ENCODE results near the gene NADK. TPM values are rescaled to one million over a fixed set of nuclear protein-coding genes. Genes with fewer than 3 reads are reported as not detected.
A peak's percentile ranks its signal among the peaks of the same experiment; 100 is the strongest.

Gene NADK
- total and polyA plus RNA-seq, 10 of the 15 experiments (the other 5 are each of a cell fraction or from before 2014, with no cell fraction given), result 1.1 to 93.2 (median 46.9) TPM

DNA sequence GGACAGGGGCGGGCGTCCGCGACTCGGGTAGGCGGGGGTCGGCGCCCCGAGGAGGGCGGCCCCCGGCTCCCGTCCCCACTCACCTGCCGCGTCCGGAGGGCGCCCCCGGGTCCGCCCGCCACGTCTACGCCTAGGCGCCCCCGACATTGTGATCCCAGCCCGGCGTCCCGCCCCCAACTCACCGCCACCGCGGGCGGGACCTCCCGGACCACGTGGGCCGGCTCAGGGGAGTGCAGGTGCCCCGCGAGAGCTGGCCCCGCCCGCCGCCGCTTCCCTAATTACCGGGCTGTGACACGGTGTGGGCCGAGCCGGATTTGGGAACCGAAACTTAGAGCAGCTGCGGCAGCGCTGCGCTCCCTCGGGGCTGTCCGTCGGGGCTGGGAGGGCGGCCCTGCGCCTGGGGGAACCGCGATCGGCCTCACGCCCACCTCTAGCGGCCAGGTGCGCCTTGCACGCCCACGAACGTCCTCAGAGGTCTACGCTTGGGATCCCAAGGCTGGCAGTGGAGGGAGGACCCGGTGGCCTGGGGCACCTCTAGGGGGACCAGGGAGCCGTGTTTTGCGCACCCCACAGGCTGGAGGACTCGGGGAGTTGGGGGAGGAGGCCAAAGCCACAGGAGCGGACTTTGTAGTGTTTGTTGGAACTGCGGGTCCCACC lies 521 bp upstream of the NADK start (continued):
- TF ChIP-seq NBN (IDR thresholded peaks at IDR 0.05), result peak; percentile 87
- TF ChIP-seq, protein P1, sequence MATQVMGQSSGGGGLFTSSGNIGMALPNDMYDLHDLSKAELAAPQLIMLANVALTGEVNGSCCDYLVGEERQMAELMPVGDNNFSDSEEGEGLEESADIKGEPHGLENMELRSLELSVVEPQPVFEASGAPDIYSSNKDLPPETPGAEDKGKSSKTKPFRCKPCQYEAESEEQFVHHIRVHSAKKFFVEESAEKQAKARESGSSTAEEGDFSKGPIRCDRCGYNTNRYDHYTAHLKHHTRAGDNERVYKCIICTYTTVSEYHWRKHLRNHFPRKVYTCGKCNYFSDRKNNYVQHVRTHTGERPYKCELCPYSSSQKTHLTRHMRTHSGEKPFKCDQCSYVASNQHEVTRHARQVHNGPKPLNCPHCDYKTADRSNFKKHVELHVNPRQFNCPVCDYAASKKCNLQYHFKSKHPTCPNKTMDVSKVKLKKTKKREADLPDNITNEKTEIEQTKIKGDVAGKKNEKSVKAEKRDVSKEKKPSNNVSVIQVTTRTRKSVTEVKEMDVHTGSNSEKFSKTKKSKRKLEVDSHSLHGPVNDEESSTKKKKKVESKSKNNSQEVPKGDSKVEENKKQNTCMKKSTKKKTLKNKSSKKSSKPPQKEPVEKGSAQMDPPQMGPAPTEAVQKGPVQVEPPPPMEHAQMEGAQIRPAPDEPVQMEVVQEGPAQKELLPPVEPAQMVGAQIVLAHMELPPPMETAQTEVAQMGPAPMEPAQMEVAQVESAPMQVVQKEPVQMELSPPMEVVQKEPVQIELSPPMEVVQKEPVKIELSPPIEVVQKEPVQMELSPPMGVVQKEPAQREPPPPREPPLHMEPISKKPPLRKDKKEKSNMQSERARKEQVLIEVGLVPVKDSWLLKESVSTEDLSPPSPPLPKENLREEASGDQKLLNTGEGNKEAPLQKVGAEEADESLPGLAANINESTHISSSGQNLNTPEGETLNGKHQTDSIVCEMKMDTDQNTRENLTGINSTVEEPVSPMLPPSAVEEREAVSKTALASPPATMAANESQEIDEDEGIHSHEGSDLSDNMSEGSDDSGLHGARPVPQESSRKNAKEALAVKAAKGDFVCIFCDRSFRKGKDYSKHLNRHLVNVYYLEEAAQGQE (IDR thresholded peaks at IDR 0.05; ENCODE audit: low read depth, low read length), result 0 out of 2 replicates have a peak, but pooled peaks have one; percentile 21
- peak; percentile 72; the same call in 1 of the 2 replicates for TF ChIP-seq POLR2AphosphoS5 (IDR thresholded peaks at IDR 0.05; ENCODE audit: low read length)
- TF ChIP-seq ZBED1 (IDR thresholded peaks at IDR 0.05; ENCODE audit: borderline replicate concordance), result peak; percentile 87; the same call in 1 of the 2 replicates
- TF ChIP-seq PAX8 (IDR thresholded peaks at IDR 0.05), result no peak
- peak; percentile 77; the same call in 1 of the 2 replicates for TF ChIP-seq MXI1 (IDR thresholded peaks at IDR 0.05; ENCODE audit: low read depth, low read length)
- TF ChIP-seq FOXK2 (IDR thresholded peaks at IDR 0.05), result no peak
- TF ChIP-seq, protein P2, sequence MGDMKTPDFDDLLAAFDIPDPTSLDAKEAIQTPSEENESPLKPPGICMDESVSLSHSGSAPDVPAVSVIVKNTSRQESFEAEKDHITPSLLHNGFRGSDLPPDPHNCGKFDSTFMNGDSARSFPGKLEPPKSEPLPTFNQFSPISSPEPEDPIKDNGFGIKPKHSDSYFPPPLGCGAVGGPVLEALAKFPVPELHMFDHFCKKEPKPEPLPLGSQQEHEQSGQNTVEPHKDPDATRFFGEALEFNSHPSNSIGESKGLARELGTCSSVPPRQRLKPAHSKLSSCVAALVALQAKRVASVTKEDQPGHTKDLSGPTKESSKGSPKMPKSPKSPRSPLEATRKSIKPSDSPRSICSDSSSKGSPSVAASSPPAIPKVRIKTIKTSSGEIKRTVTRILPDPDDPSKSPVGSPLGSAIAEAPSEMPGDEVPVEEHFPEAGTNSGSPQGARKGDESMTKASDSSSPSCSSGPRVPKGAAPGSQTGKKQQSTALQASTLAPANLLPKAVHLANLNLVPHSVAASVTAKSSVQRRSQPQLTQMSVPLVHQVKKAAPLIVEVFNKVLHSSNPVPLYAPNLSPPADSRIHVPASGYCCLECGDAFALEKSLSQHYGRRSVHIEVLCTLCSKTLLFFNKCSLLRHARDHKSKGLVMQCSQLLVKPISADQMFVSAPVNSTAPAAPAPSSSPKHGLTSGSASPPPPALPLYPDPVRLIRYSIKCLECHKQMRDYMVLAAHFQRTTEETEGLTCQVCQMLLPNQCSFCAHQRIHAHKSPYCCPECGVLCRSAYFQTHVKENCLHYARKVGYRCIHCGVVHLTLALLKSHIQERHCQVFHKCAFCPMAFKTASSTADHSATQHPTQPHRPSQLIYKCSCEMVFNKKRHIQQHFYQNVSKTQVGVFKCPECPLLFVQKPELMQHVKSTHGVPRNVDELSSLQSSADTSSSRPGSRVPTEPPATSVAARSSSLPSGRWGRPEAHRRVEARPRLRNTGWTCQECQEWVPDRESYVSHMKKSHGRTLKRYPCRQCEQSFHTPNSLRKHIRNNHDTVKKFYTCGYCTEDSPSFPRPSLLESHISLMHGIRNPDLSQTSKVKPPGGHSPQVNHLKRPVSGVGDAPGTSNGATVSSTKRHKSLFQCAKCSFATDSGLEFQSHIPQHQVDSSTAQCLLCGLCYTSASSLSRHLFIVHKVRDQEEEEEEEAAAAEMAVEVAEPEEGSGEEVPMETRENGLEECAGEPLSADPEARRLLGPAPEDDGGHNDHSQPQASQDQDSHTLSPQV (IDR thresholded peaks at IDR 0.05), result 0 out of 2 replicates have a peak, but pooled peaks have one; percentile 30
- TF ChIP-seq TCF3 (IDR thresholded peaks at IDR 0.05; ENCODE audit: borderline replicate concordance, insufficient read depth, low read depth, low read length), result peak; percentile 99
- TF ChIP-seq, protein P3, sequence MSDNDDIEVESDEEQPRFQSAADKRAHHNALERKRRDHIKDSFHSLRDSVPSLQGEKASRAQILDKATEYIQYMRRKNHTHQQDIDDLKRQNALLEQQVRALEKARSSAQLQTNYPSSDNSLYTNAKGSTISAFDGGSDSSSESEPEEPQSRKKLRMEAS (IDR thresholded peaks at IDR 0.05; ENCODE audit: low read depth, low read length), result peak; percentile 81
- TF ChIP-seq NR2F1 (conservative IDR thresholded peaks at IDR 0.05), result peak; percentile 84
- TF ChIP-seq NRF1 (conservative IDR thresholded peaks at IDR 0.05; ENCODE audit: low read depth, low read length), result no peak
- no peak; the same call in 1 of the 2 replicates for TF ChIP-seq TAF1 (IDR thresholded peaks at IDR 0.05; ENCODE audit: borderline replicate concordance, low read depth, low read length)
- TF ChIP-seq, protein P4, sequence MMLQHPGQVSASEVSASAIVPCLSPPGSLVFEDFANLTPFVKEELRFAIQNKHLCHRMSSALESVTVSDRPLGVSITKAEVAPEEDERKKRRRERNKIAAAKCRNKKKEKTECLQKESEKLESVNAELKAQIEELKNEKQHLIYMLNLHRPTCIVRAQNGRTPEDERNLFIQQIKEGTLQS (IDR thresholded peaks at IDR 0.05; ENCODE audit: borderline replicate concordance, extremely low read depth, low read depth, low read length), result no peak
- TF ChIP-seq ZNF384 (IDR thresholded peaks at IDR 0.05; ENCODE audit: borderline replicate concordance, low read depth, low read length), result no peak; the same call in 1 of the 2 replicates
- TF ChIP-seq ZSCAN29 (IDR thresholded peaks at IDR 0.05), result no peak
- peak; percentile 61; the same call in 1 of the 2 replicates for TF ChIP-seq MTA3 (IDR thresholded peaks at IDR 0.05; ENCODE audit: borderline replicate concordance, low read length)
- 0 out of 2 replicates have a peak, but pooled peaks have one; percentile 48 for TF ChIP-seq CBX5 (IDR thresholded peaks at IDR 0.05; ENCODE audit: low read depth)
- no peak for TF ChIP-seq SUPT20H (IDR thresholded peaks at IDR 0.05; ENCODE audit: borderline replicate concordance, control insufficient read depth, low read depth, low read length)
- no peak for TF ChIP-seq NFYB (IDR thresholded peaks at IDR 0.05; ENCODE audit: insufficient read depth, low read depth, low read length)
- TF ChIP-seq CHD1 (IDR thresholded peaks at IDR 0.05; ENCODE audit: low read depth, low read length), result peak; percentile 71; the same call in 1 of the 2 replicates
